OCI-LY3 (cell line): Measurements from ENCODE around the gene EGF.
A peak's percentile ranks its signal among the peaks of the same experiment; 100 is the strongest.

Experiments
- CTCF ChIP-seq: fragments of 200-600, 300-600 bp; sonication (generic); IDR thresholded peaks from 2 replicates; pipeline ENCODE4 v1.5.1; 2014; ENCODE audit warnings: antibody characterized with exemption, low read length, low read depth
- EZH2phosphoT487 ChIP-seq: fragments of 200-600 bp; shearing (Covaris generic); IDR thresholded peaks from 2 replicates; pipeline ENCODE4 v1.6.1; 2018; ENCODE audit warnings: antibody characterized with exemption, mixed run types, low read depth

DNA sequence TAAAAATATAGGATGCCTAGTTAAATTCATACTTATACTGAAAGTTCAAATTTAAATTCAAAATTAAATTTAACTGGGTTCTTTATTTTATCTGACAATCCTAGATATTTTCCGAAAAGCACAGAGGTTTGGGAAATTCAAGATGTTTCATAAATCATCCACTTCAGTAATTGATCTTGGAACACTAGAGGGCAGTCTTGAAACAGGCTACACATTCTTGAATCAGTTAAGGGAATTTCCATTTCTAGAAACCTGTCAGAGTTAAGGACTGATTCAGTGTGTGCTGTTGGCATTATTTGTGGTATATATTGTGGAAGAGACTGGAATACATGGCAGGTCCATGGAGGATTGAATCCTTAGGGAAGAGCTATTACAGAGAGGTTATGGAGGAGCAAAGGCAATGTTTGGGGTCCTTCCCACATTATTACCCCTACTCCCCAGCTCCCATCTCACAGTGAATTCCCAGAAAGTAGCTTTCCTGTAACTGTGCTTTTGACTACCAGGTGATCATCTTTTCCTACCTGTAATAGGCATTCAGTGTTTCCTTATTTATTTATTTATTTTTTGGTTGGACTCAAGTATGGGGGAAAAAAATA lies 92.9 kb downstream of the EGF start:
- TF ChIP-seq EZH2phosphoT487 (no peak), CTCF (peak; percentile 89)
